ENCODE measurements around the gene SOX1.

The SOX1 gene

GRCh38 chr13:112067116-112067741 is at the start of gene SOX1:
Gene SOX1, plus strand, starts transcription at chr13:112067149. Its CDS starts 510 bp downstream, at chr13:112067659.
- DNase-seq: no peak

GRCh38 chr13:112024577-112024976 is 42.4 kb upstream of the SOX1 start:
- no peak for DNase-seq

GRCh38 chr13:112027250-112027649 is 39.7 kb upstream of the SOX1 start:
- DNase-seq: no peak

GRCh38 chr13:112028481-112028880 is 38.5 kb upstream of the SOX1 start:
- no peak for DNase-seq

- DNase-seq: no peak
Observed at GRCh38 chr13:112029143-112029542, 37.8 kb upstream of the SOX1 start.

- no peak for DNase-seq
Observed at GRCh38 chr13:112032186-112032993, 34.6 kb upstream of the SOX1 start.

GRCh38 chr13:112034231-112034630 is 32.7 kb upstream of the SOX1 start:
- DNase-seq: no peak

GRCh38 chr13:112034846-112035245 is 32.1 kb upstream of the SOX1 start:
- DNase-seq: no peak

GRCh38 chr13:112042496-112042895 is 24.5 kb upstream of the SOX1 start:
- DNase-seq: no peak

- no peak for DNase-seq
Observed at GRCh38 chr13:112052213-112052612, 14.7 kb upstream of the SOX1 start.

GRCh38 chr13:112053167-112053743 is 13.7 kb upstream of the SOX1 start:
- DNase-seq: no peak

- DNase-seq: no peak
Observed at GRCh38 chr13:112053744-112054615, 13.0 kb upstream of the SOX1 start.

- DNase-seq: no peak
Observed at GRCh38 chr13:112054616-112055015, 12.3 kb upstream of the SOX1 start.

- DNase-seq: no peak
Observed at GRCh38 chr13:112055036-112055914, 11.7 kb upstream of the SOX1 start.

- no peak for DNase-seq
Observed at GRCh38 chr13:112055915-112056269, 11.1 kb upstream of the SOX1 start.

- no peak for DNase-seq
Observed at GRCh38 chr13:112056284-112056727, 10.6 kb upstream of the SOX1 start.

- no peak for DNase-seq
Observed at GRCh38 chr13:112056739-112057438, 10.1 kb upstream of the SOX1 start.

- no peak for DNase-seq
Observed at GRCh38 chr13:112057439-112057735, 9.6 kb upstream of the SOX1 start.

- DNase-seq: no peak
Observed at GRCh38 chr13:112057736-112058518, 9.0 kb upstream of the SOX1 start.

GRCh38 chr13:112058519-112058873 is 8.5 kb upstream of the SOX1 start:
- no peak for DNase-seq

- no peak for DNase-seq
Observed at GRCh38 chr13:112058941-112059340, 8.0 kb upstream of the SOX1 start.

Measured in hippocampal formation (tissue), 2 donors.